ENCODE data around the gene MAP1S.

GRCh38 chr19:17753976-17754375 is 34.7 kb downstream of the MAP1S start:
- TF ChIP-seq, protein P1, sequence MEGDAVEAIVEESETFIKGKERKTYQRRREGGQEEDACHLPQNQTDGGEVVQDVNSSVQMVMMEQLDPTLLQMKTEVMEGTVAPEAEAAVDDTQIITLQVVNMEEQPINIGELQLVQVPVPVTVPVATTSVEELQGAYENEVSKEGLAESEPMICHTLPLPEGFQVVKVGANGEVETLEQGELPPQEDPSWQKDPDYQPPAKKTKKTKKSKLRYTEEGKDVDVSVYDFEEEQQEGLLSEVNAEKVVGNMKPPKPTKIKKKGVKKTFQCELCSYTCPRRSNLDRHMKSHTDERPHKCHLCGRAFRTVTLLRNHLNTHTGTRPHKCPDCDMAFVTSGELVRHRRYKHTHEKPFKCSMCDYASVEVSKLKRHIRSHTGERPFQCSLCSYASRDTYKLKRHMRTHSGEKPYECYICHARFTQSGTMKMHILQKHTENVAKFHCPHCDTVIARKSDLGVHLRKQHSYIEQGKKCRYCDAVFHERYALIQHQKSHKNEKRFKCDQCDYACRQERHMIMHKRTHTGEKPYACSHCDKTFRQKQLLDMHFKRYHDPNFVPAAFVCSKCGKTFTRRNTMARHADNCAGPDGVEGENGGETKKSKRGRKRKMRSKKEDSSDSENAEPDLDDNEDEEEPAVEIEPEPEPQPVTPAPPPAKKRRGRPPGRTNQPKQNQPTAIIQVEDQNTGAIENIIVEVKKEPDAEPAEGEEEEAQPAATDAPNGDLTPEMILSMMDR (IDR thresholded peaks at IDR 0.05), result no peak
- TF ChIP-seq POLR2AphosphoS5 (IDR thresholded peaks at IDR 0.05; ENCODE audit: insufficient read depth in 1 of 2, low read depth in 1 of 2), result no peak

Measured in vagina (tissue), 2 donors.